Endothelial cell of umbilical vein (primary cell): ENCODE data around the gene PRR19. TPM values are rescaled to one million over a fixed set of nuclear protein-coding genes. Genes with fewer than 3 reads are reported as not detected.

ENCODE experiments used
- BruUV-seq: library from RNA; stranded (reverse); fragments of 400-500 nt; replicated peaks from 2 replicates; lab custom pipeline; 2021; lab: Mats Ljungman, UMichigan
- CTCF ChIA-PET: fragments of 300-600, 350-600 bp; sonication (Branson Sonifier 250); formaldehyde crosslinking; loops from one replicate; lab custom pipeline; 2021; ENCODE audit warnings: antibody characterized with exemption, inconsistent platforms; lab: Charles Lee
- POLR2A ChIA-PET: fragments of 300-600, 350-600 bp; sonication (Branson Sonifier 250); formaldehyde crosslinking; loops from one replicate; lab custom pipeline; 2021; ENCODE audit warnings: antibody characterized with exemption, inconsistent platforms; lab: Charles Lee
- DNase-seq: peaks from one replicate; pipeline ENCODE4 v3.0.0-alpha.2; 2011; ENCODE audit warnings: low read depth, low spot score
- FAIRE-seq: peaks from 2 replicates; lab custom pipeline; 2011; peaks lifted over from hg19 to GRCh38; lab: Jason Lieb, UNC
- H2AFZ ChIP-seq: 2 replicates; pipeline ENCODE4 v1.6.0; 2012; ENCODE audit warnings: low read depth, low read length, control low read depth, inconsistent platforms
- H3K27ac ChIP-seq: 2 replicates; pipeline ENCODE4 v1.5.1; 2011; ENCODE audit warnings: low read depth, mild to moderate bottlenecking, control low read depth, low read length, moderate library complexity; ENCODE audit not compliant: insufficient read depth
- H3K27me3 ChIP-seq, 2 experiments: 2 replicates each; pipeline versions ENCODE4 v1.6.0 to v1.6.1; 2011; ENCODE audit warnings: low read length in 2 of 2, mixed read lengths in 1 of 2; ENCODE audit not compliant: control insufficient read depth in 2 of 2, insufficient read depth in 2 of 2
- H3K36me3 ChIP-seq, 2 experiments: 2 replicates in 1 of 2; 3 replicates in 1 of 2; pipeline ENCODE4 v1.5.1; 2011; ENCODE audit warnings: low read length in 2 of 2, mild to moderate bottlenecking in 1 of 2, moderate library complexity in 1 of 2; ENCODE audit not compliant: control insufficient read depth in 2 of 2, insufficient read depth in 2 of 2; ENCODE audit errors: extremely low read depth in 1 of 2
- H3K4me1 ChIP-seq: 3 replicates; pipeline ENCODE4 v1.5.1; 2011; ENCODE audit warnings: mild to moderate bottlenecking, low read length; ENCODE audit not compliant: control insufficient read depth, insufficient read depth; ENCODE audit errors: extremely low read depth
- H3K4me2 ChIP-seq: 2 replicates; pipeline ENCODE4 v1.6.1; 2011; ENCODE audit warnings: low read length, control low read depth, mixed read lengths; ENCODE audit not compliant: insufficient read depth
- H3K4me3 ChIP-seq, 3 experiments: fragments of 200-600 bp in 1 of 3; sonication (generic), shearing (Covaris generic) in 1 of 3; replicated peaks in 1 of 3; 2 replicates each; pipeline ENCODE4 v1.5.1; 2011 to 2016; ENCODE audit warnings: control low read depth in 3 of 3, low read length in 3 of 3, mild to moderate bottlenecking in 2 of 3, inconsistent platforms in 1 of 3, low read depth in 1 of 3, moderate library complexity in 1 of 3; ENCODE audit not compliant: insufficient read depth in 1 of 3
- H3K79me2 ChIP-seq: 2 replicates; pipeline ENCODE4 v1.6.0; 2012; ENCODE audit warnings: low read length, inconsistent platforms; ENCODE audit not compliant: control insufficient read depth, insufficient read depth
- H3K9ac ChIP-seq: replicated peaks from 2 replicates; pipeline ENCODE3; 2011; ENCODE audit warnings: low read length, control low read depth; ENCODE audit not compliant: insufficient read depth; ENCODE audit errors: extremely low read depth
- H3K9me1 ChIP-seq: replicated peaks from 3 replicates; pipeline ENCODE4 v1.6.0; 2011; ENCODE audit warnings: mild to moderate bottlenecking, low read length; ENCODE audit not compliant: control insufficient read depth, insufficient read depth; ENCODE audit errors: extremely low read depth
- H3K9me3 ChIP-seq: replicated peaks from 2 replicates; pipeline ENCODE4 v1.5.1; 2012; ENCODE audit warnings: low read length, inconsistent platforms; ENCODE audit not compliant: control insufficient read depth, insufficient read depth
- H4K20me1 ChIP-seq: replicated peaks from 2 replicates; pipeline ENCODE3; 2011; ENCODE audit warnings: mild to moderate bottlenecking, low read length; ENCODE audit not compliant: control insufficient read depth, insufficient read depth; ENCODE audit errors: extremely low read depth
- EZH2 ChIP-seq: IDR thresholded peaks from 2 replicates; pipeline ENCODE4 v1.6.1; 2012; ENCODE audit warnings: borderline replicate concordance, low read depth, mild to moderate bottlenecking, moderate library complexity, low read length, inconsistent platforms; ENCODE audit not compliant: severe bottlenecking
- FOS ChIP-seq: IDR thresholded peaks from 2 replicates; pipeline ENCODE4 v1.6.1; 2011; ENCODE audit warnings: mild to moderate bottlenecking, low read length, moderate library complexity, borderline replicate concordance; ENCODE audit not compliant: insufficient read depth
- GATA2 ChIP-seq: IDR thresholded peaks from 2 replicates; pipeline ENCODE4 v1.7.0; 2011; ENCODE audit warnings: low read depth, mild to moderate bottlenecking, moderate library complexity, mixed read lengths, low read length; ENCODE audit not compliant: insufficient read length, insufficient read depth
- JUN ChIP-seq: IDR thresholded peaks from 2 replicates; pipeline ENCODE4 v1.6.1; 2011; ENCODE audit warnings: borderline replicate concordance, low read depth; ENCODE audit not compliant: insufficient read length, insufficient read depth
- MYC ChIP-seq: IDR thresholded peaks from one replicate; pipeline ENCODE4 v1.6.1; 2011; ENCODE audit warnings: mild to moderate bottlenecking, low read depth, low read length
- POLR2A ChIP-seq: IDR thresholded peaks from 2 replicates; pipeline ENCODE4 v1.6.1; 2012; ENCODE audit warnings: low read depth, mild to moderate bottlenecking, control low read depth, low read length
- POLR2AphosphoS5 ChIP-seq: IDR thresholded peaks from 2 replicates; pipeline ENCODE4 v1.6.1; 2012; ENCODE audit warnings: low read depth, mild to moderate bottlenecking, control low read depth, low read length, moderate library complexity; ENCODE audit not compliant: insufficient read depth
- dilution Hi-C: fragments of 300-500 bp; cut with MboI; formaldehyde crosslinking; loops from one replicate; pipeline ENCODE4 v1.15.0; 2019; ENCODE audit warnings: low sequenced_read_pairs; ENCODE audit not compliant: extremely low pct_ligation_motif_present
- intact Hi-C: fragments of 100-400 bp; cut with micrococcal nuclease; formaldehyde crosslinking; loops from one replicate; pipeline ENCODE4 v1.10.0; 2022
- polyA plus RNA-seq, 4 experiments: library from polyadenylated mRNA; depleted of rRNA in 3 of 4; stranded (reverse) in 3 of 4; unstranded in 1 of 4; fragments of >200 nt; gene quantifications; 2 replicates each; pipeline versions ENCODE4 v1.2.1 to v1.2.3, GENCODE V29; 2011 to 2012; ENCODE audit warnings: missing spikeins in 1 of 4
- total RNA-seq: library from RNA; stranded (reverse); gene quantifications from 2 replicates; pipeline ENCODE4 v1.2.3, GENCODE V29; 2021
- TF ChIP-seq, protein P1 (sequence below), 2 donors: IDR thresholded peaks; 1 replicate in 1 of 2; 2 replicates in 1 of 2; pipeline ENCODE4 v1.5.1; 2011; ENCODE audit warnings: low read length in 2 of 2, mild to moderate bottlenecking in 2 of 2, moderate library complexity in 2 of 2, control low read depth in 1 of 2, inconsistent platforms in 1 of 2, low read depth in 1 of 2; ENCODE audit not compliant: insufficient read depth in 1 of 2; ENCODE audit errors: extremely low read depth in 1 of 2
- TF ChIP-seq, protein P2 (sequence below): IDR thresholded peaks from 2 replicates; pipeline ENCODE4 v1.6.1; 2011; ENCODE audit not compliant: insufficient read depth, insufficient read length

The PRR19 gene
- total and polyA plus RNA-seq, 2 donors (not counting 3 experiments of a cell fraction or from before 2014, with no cell fraction given): 1.0 to 1.4 TPM

DNA sequence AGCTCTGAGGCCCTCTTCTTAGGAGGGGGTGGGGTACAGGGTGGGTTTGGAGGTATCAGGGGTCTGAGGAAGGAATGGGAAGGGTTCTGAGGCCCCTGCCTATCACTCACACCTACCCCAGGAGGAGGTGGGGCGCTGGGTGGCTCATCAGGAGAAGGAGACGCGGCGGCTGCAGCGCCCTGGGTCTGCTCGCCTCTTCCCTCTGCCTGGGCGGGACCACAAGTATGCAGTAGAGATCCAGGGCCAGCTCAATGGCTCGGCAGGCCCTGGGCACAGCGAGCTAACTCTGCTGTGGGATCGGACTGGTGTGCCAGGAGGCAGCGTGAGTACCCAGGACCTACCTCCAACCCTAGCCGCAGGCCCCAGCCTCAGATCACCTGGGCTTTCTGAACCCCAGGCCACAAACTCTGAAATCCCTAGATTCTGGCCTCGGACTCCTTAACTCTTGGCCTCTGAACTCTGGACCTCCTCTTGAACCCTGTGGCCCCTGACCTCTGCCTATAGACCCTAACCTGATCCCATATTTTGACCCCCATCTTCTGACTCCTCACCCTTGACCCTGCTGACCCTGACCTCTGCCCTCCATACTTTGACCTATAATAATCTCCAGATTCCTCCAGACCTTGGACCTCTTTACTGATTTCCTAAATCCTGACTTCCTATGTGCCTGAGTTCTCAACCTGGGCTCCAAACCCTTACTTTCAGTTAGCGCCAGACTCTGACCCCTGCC is 47.6 kb downstream of the PRR19 start:
- Histone ChIP-seq H4K20me1 (no peaks in the 10 kb centered on the region), H3K4me1 (no peaks in the 10 kb centered on the region), H3K9me3 (no peaks in the 10 kb centered on the region), H3K27me3 (no peaks in the 10 kb centered on the region), H3K4me3 (no peak overlapping the region), H2AFZ (no peak overlapping the region), H3K27ac (no peak overlapping the region), H3K9ac (no peak overlapping the region), H3K36me3 (peaks cover 0 to 13% of the 10 kb centered on the region in 2 experiments), H3K9me1 (no peaks in the 10 kb centered on the region), H3K4me2 (no peak overlapping the region), H3K79me2 (no peaks in the 10 kb centered on the region)
- intact Hi-C loops: no loop called here
- no TSS peak for BruUV-seq
- DNase-seq: no peak
- dilution Hi-C loops: no loop called here
- no peak for TF ChIP-seq POLR2AphosphoS5
- TF ChIP-seq FOS: no peak
- TF ChIP-seq, protein P1, sequence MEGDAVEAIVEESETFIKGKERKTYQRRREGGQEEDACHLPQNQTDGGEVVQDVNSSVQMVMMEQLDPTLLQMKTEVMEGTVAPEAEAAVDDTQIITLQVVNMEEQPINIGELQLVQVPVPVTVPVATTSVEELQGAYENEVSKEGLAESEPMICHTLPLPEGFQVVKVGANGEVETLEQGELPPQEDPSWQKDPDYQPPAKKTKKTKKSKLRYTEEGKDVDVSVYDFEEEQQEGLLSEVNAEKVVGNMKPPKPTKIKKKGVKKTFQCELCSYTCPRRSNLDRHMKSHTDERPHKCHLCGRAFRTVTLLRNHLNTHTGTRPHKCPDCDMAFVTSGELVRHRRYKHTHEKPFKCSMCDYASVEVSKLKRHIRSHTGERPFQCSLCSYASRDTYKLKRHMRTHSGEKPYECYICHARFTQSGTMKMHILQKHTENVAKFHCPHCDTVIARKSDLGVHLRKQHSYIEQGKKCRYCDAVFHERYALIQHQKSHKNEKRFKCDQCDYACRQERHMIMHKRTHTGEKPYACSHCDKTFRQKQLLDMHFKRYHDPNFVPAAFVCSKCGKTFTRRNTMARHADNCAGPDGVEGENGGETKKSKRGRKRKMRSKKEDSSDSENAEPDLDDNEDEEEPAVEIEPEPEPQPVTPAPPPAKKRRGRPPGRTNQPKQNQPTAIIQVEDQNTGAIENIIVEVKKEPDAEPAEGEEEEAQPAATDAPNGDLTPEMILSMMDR (IDR thresholded peaks at IDR 0.05; ENCODE audit: extremely low read depth in 1 of 2, insufficient read depth in 1 of 2, low read depth in 1 of 2, low read length in 2 of 2): no peak
- TF ChIP-seq POLR2A: no peak
- TF ChIP-seq JUN: no peak
- no peak for TF ChIP-seq GATA2
- no peak for TF ChIP-seq EZH2
- TF ChIP-seq MYC: no peak
- TF ChIP-seq, protein P2, sequence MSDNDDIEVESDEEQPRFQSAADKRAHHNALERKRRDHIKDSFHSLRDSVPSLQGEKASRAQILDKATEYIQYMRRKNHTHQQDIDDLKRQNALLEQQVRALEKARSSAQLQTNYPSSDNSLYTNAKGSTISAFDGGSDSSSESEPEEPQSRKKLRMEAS: no peak
- ChIA-PET CTCF (no interaction called here), POLR2A (no interaction called here)
- FAIRE-seq: no peak
